MCF 10A (cell line): ENCODE results near the gene GLRX. TPM values are rescaled to one million over a fixed set of nuclear protein-coding genes. Genes with fewer than 3 reads are reported as not detected.
A peak's percentile ranks its signal among the peaks of the same experiment; 100 is the strongest.

ENCODE experiments used
- BruUV-seq: library from RNA; stranded (reverse); fragments of 400-500 nt; replicated peaks from 2 replicates; lab custom pipeline; 2021; lab: Mats Ljungman, UMichigan
- CTCF ChIA-PET: fragments of 300-600 bp; sonication (Branson Sonifier 250); formaldehyde crosslinking; extraction: SDS; loops from one replicate; lab custom pipeline; 2021; ENCODE audit warnings: antibody characterized with exemption, inconsistent platforms; lab: Yijun Ruan, JAX
- POLR2A ChIA-PET: fragments of 300-600, 350-650 bp; sonication (Branson Sonifier 250); formaldehyde crosslinking; extraction: SDS; loops from one replicate; lab custom pipeline; 2020; ENCODE audit warnings: antibody characterized with exemption, inconsistent platforms; lab: Yijun Ruan, JAX
- DNase-seq: peaks from one replicate; pipeline ENCODE4 v3.0.0-alpha.2; 2018; ENCODE audit not compliant: unreplicated experiment
- H3K27ac Mint-ChIP-seq: one replicate; pipeline ENCODE4 v1.8.0; 2022; ENCODE audit warnings: mild to moderate bottlenecking, low read depth, mixed read lengths; ENCODE audit not compliant: unreplicated experiment
- H3K27me3 Mint-ChIP-seq: one replicate; pipeline ENCODE4 v1.8.0; 2022; ENCODE audit warnings: mixed read lengths; ENCODE audit not compliant: insufficient read depth, unreplicated experiment
- H3K36me3 Mint-ChIP-seq: one replicate; pipeline ENCODE4 v1.8.0; 2022; ENCODE audit warnings: mild to moderate bottlenecking, moderate library complexity, mixed read lengths; ENCODE audit not compliant: insufficient read depth, unreplicated experiment
- H3K4me1 Mint-ChIP-seq: one replicate; pipeline ENCODE4 v1.8.0; 2022; ENCODE audit warnings: mixed read lengths; ENCODE audit not compliant: insufficient read depth, unreplicated experiment
- H3K4me3 Mint-ChIP-seq: one replicate; pipeline ENCODE4 v1.8.0; 2022; ENCODE audit warnings: mild to moderate bottlenecking, moderate library complexity, mixed read lengths; ENCODE audit not compliant: unreplicated experiment
- H3K9me3 Mint-ChIP-seq: one replicate; pipeline ENCODE4 v1.8.0; 2022; ENCODE audit warnings: mixed read lengths; ENCODE audit not compliant: unreplicated experiment
- intact Hi-C: fragments of 100-400 bp; cut with micrococcal nuclease; formaldehyde crosslinking; loops from 2 replicates; pipeline ENCODE4 v1.14.1; 2022
- total RNA-seq: library from RNA; stranded (reverse); gene quantifications from 2 replicates; pipeline ENCODE4 v1.2.3, GENCODE V29; 2022
- TF ChIP-seq, protein P1 (sequence below): fragments of 200-600 bp; IDR thresholded peaks from one replicate; pipeline ENCODE4 v1.8.0; 2022; ENCODE audit warnings: antibody characterized with exemption, mild to moderate bottlenecking; ENCODE audit not compliant: unreplicated experiment

Gene GLRX
- total RNA-seq, 1 experiment from 2014 or later = 41.4 TPM

DNA sequence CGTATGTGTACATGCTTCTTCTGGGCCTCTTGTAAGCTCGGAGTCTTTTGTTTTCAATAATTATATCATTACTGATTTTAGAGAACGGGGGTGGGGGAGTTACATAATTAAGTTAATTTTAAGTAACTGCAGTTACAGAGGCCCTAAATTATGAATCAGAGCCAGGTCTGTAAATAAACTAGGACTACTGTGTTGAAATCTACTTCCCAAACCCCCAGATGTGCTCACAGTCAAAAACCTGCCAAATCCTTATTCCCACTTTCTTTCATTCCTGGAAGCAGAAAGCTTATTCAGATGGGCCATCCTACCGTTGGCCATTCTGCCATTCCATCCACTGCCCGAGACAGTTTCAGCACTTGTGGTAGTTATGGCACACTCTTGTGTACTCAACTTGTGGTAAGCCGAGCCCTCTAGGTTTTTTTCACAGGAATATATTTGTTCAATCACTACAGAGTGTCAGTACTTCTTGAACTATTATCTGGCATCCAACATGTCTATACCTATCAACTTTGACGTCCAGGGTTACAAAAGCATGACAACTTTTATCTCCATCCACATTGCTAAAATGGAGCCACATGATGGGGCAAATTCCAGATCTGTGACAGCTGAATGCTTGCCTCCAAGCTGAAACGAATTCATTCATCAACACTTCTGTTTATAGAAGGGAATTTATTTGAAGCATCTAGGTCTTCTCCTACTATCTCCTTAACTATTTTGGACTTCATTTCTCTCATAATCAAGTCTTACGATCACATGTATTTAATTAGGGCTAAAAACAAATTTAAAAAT lies 37.8 kb downstream of the GLRX start:
- TF ChIP-seq, protein P1, sequence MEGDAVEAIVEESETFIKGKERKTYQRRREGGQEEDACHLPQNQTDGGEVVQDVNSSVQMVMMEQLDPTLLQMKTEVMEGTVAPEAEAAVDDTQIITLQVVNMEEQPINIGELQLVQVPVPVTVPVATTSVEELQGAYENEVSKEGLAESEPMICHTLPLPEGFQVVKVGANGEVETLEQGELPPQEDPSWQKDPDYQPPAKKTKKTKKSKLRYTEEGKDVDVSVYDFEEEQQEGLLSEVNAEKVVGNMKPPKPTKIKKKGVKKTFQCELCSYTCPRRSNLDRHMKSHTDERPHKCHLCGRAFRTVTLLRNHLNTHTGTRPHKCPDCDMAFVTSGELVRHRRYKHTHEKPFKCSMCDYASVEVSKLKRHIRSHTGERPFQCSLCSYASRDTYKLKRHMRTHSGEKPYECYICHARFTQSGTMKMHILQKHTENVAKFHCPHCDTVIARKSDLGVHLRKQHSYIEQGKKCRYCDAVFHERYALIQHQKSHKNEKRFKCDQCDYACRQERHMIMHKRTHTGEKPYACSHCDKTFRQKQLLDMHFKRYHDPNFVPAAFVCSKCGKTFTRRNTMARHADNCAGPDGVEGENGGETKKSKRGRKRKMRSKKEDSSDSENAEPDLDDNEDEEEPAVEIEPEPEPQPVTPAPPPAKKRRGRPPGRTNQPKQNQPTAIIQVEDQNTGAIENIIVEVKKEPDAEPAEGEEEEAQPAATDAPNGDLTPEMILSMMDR = no peak
- no peaks in the 10 kb centered on the region for H3K4me1 Mint-ChIP-seq
- no peaks in the 10 kb centered on the region for H3K36me3 Mint-ChIP-seq
- no peak for DNase-seq
- ChIA-PET POLR2A (interaction anchor here (0.5 to 1.1 kb wide), 3 partner anchors 114 to 548 kb away, joined by 3 to 4 read pairs (median 4); partner anchors contain the start of gene RFESD), CTCF (interaction anchor here (0.5 to 7.7 kb wide), 8 partner anchors 14 to 139 kb away, joined by 3 to 336 read pairs (median 4); partner anchors contain the start of gene GLRX)
- intact Hi-C loops = no loop called here
- no peak overlapping the region for H3K27ac Mint-ChIP-seq
- BruUV-seq = no TSS peak
- no peaks in the 10 kb centered on the region for H3K27me3 Mint-ChIP-seq
- no peak overlapping the region for H3K4me3 Mint-ChIP-seq
- H3K9me3 Mint-ChIP-seq = no peaks in the 10 kb centered on the region

DNA sequence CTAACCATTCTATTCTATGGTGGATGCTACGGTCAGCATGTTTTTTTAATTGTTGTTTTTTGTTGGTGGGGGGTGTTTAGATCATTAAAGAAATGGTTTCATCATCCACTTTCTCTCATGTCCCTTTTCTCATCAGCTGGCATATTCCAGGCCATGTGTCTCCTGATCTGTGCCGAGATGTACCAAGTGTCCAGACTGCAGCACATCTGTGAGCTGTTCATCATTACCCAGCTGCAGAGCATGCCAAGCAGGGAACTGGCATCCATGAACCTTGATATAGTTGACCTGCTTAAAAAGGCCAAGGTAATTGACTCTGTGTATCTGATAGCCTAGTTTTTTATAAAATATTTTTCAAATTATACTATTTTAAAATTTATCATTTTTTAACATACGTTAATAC lies 38.9 kb downstream of the GLRX start:
- CTCF ChIA-PET = interaction anchor here (0.5 to 7.7 kb wide), 10 partner anchors 8 to 552 kb away, joined by 3 to 336 read pairs (median 4); no protein-coding TSS in a partner anchor

DNA sequence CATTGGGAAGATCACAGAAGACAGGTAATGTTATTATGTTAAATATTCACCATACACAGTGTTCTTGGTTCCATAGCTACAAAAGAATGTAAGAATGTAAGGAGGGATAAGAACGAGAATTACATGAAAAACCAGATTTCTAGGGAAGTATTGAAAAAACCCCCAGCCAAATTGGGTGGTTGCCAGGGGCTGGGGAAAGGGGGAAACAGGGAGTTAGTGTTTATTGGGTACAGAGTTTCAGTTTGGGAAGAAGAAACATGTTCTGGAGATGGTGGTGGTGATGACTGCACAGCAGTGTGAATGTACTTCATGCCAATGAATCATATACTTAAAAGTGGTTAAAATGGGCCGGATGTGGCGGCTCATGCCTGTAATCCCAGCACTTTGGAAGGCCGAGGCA lies 40.3 kb downstream of the GLRX start:
- POLR2A ChIA-PET = interaction anchor here (1.2 to 2.1 kb wide), 6 partner anchors 10 to 80 kb away, joined by 3 to 28 read pairs (median 4); partner anchors contain the start of genes GLRX and RHOBTB3
- intact Hi-C loops = no loop called here
- no peak overlapping the region for H3K27ac Mint-ChIP-seq
- H3K27me3 Mint-ChIP-seq = no peaks in the 10 kb centered on the region
- H3K4me1 Mint-ChIP-seq = no peaks in the 10 kb centered on the region
- TF ChIP-seq, protein P1 = no peak
- H3K9me3 Mint-ChIP-seq = no peaks in the 10 kb centered on the region
- DNase-seq = no peak
- CTCF ChIA-PET = interaction anchor here (0.6 to 7.7 kb wide), 44 partner anchors 9 to 814 kb away, joined by 3 to 336 read pairs (median 6); partner anchors contain the start of genes GLRX, RFESD and RHOBTB3
- BruUV-seq = no TSS peak
- H3K36me3 Mint-ChIP-seq = no peaks in the 10 kb centered on the region
- H3K4me3 Mint-ChIP-seq = no peak overlapping the region

More for the DNA sequence above, 38.9 kb downstream of the GLRX start:
- BruUV-seq = no TSS peak
- no peaks in the 10 kb centered on the region for H3K9me3 Mint-ChIP-seq
- H3K27ac Mint-ChIP-seq = no peak overlapping the region
- TF ChIP-seq, protein P1 = no peak
- no peaks in the 10 kb centered on the region for H3K4me1 Mint-ChIP-seq
- intact Hi-C loops = no loop called here
- H3K27me3 Mint-ChIP-seq = no peaks in the 10 kb centered on the region
- H3K36me3 Mint-ChIP-seq = no peaks in the 10 kb centered on the region
- POLR2A ChIA-PET = interaction anchor here (0.5 to 0.9 kb wide), 2 partner anchors 59 to 549 kb away, joined by 3 read pairs; no protein-coding TSS in a partner anchor
- H3K4me3 Mint-ChIP-seq = no peak overlapping the region
- DNase-seq = no peak

DNA sequence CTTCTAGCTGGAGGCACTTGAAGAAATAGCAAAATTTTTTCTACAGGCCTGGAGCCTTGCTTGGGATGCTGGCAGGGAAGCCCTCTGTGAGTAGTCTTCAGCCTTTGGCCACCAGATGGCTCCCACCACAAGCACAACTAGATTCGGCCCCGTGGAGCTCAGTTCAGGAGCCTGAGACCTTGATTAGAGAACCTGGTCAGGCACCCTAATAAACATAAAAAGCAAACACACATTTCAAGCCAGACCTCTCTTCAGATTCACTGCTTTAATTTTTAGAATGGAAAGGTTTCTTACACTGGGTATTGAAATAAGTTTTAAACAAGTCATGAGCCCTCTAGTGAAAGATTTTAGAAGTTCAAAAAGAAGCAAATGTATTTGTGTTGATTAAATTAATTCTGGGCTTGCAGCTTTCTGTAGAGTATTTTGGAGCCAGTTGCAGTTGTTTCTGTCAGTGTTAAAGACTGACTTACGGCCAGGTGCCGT lies 41.4 kb downstream of the GLRX start:
- TF ChIP-seq, protein P1 = peak; percentile 89
- CTCF ChIA-PET = interaction anchor here (0.6 to 7.7 kb wide), 63 partner anchors 8 to 821 kb away, joined by 3 to 336 read pairs (median 4); partner anchors contain the start of genes GLRX, RFESD and RHOBTB3
- Mint-ChIP-seq H3K27me3 (no peaks in the 10 kb centered on the region), H3K9me3 (no peaks in the 10 kb centered on the region), H3K4me3 (no peak overlapping the region), H3K4me1 (no peaks in the 10 kb centered on the region), H3K27ac (peak overlapping the region; percentile 64), H3K36me3 (no peaks in the 10 kb centered on the region)
- intact Hi-C loops = loop anchor here (1.0 kb wide), 5 partner anchors 41 to 555 kb away; partner anchors contain the start of gene GLRX
- POLR2A ChIA-PET = interaction anchor here (1.1 to 2.1 kb wide), 10 partner anchors 9 to 134 kb away, joined by 3 to 28 read pairs (median 4); partner anchors contain the start of genes GLRX, RFESD and RHOBTB3
- peak; percentile 85 for DNase-seq
- no TSS peak for BruUV-seq
